HCT116 (cell line): ENCODE data around the gene MRPL50.

ENCODE experiments used
- ATF3 ChIP-seq: IDR thresholded peaks from 2 replicates; pipeline ENCODE4 v1.6.1; 2012
- EZH2 ChIP-seq: fragments of 200-600 bp; sonication (generic); IDR thresholded peaks from 2 replicates; pipeline ENCODE4 v1.6.1; 2017; ENCODE audit warnings: antibody characterized with exemption, mixed run types
- POLR2A ChIP-seq: IDR thresholded peaks from 2 replicates; pipeline ENCODE4 v1.7.0; 2011; ENCODE audit warnings: borderline replicate concordance; ENCODE audit not compliant: insufficient read depth, insufficient read length; ENCODE audit errors: extremely low read depth
- TCF7L2 ChIP-seq: IDR thresholded peaks from 2 replicates; pipeline ENCODE4 v1.7.0; 2011; ENCODE audit warnings: borderline replicate concordance, inconsistent platforms; ENCODE audit not compliant: insufficient read depth, insufficient read length; ENCODE audit errors: extremely low read depth
- YY1 ChIP-seq: IDR thresholded peaks from 2 replicates; pipeline ENCODE4 v1.6.1; 2011; ENCODE audit warnings: low read length, low read depth, moderate library complexity, mild to moderate bottlenecking; ENCODE audit not compliant: insufficient replicate concordance; ENCODE audit errors: extremely low read depth
- TF ChIP-seq, protein P1 (sequence below), 3 experiments: fragments of 200-600 bp in 1 of 3; sonication (generic) in 1 of 3; IDR thresholded peaks in 2 of 3; conservative IDR thresholded peaks in 1 of 3; 2 replicates each; pipeline ENCODE4 v1.5.1; 2012 to 2017; ENCODE audit warnings: low read depth in 2 of 3, low read length in 2 of 3, antibody characterized with exemption in 1 of 3, borderline replicate concordance in 1 of 3, control low read depth in 1 of 3, mild to moderate bottlenecking in 1 of 3, mixed read lengths in 1 of 3, mixed run types in 1 of 3, moderate library complexity in 1 of 3; ENCODE audit not compliant: insufficient read depth in 1 of 3

DNA sequence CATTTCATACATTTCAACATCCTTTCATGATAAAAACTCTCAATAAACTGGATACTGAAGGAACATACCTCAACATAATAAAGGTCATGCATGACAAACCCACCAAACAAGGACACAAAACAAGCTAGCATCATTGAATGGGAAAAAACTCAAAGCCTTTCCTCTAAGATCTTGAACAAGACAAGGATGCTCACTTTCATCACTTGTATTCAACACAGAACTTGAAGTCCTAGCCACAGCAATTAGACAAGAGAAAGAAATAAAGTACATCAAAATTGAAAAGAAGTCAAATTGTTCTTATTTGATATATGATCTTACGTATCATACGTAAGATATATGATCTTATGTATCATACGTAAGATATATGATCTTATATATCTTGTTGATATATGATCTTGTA is 5.3 kb downstream of the MRPL50 start:
- TF ChIP-seq, protein P1, sequence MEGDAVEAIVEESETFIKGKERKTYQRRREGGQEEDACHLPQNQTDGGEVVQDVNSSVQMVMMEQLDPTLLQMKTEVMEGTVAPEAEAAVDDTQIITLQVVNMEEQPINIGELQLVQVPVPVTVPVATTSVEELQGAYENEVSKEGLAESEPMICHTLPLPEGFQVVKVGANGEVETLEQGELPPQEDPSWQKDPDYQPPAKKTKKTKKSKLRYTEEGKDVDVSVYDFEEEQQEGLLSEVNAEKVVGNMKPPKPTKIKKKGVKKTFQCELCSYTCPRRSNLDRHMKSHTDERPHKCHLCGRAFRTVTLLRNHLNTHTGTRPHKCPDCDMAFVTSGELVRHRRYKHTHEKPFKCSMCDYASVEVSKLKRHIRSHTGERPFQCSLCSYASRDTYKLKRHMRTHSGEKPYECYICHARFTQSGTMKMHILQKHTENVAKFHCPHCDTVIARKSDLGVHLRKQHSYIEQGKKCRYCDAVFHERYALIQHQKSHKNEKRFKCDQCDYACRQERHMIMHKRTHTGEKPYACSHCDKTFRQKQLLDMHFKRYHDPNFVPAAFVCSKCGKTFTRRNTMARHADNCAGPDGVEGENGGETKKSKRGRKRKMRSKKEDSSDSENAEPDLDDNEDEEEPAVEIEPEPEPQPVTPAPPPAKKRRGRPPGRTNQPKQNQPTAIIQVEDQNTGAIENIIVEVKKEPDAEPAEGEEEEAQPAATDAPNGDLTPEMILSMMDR (IDR thresholded peaks at IDR 0.05 in 2 of 3, conservative IDR thresholded peaks at IDR 0.05 in 1 of 3; ENCODE audit: borderline replicate concordance in 1 of 3, insufficient read depth in 1 of 3, low read depth in 2 of 3, low read length in 2 of 3) = no peak
- TF ChIP-seq EZH2 (no peak), YY1 (no peak), POLR2A (no peak), TCF7L2 (no peak), ATF3 (no peak)
